ENCODE data around the gene IL4I1. TPM values are rescaled to one million over a fixed set of nuclear protein-coding genes. Genes with fewer than 3 reads are reported as not detected.

Gene IL4I1
- total RNA-seq, 1 experiment from 2014 or later, result 1.5 TPM

- in situ Hi-C loops (cut with HindIII; ENCODE audit: low pct_unique_long_range_greater_than_20kb, low sequenced_read_pairs), result no loop called here
- Histone ChIP-seq H3K9me3 (ENCODE audit: control insufficient read depth, insufficient read depth, low read depth, low read length) (no peaks in the 10 kb centered on the region), H3K27me3 (ENCODE audit: control insufficient read depth, insufficient read depth, low read length) (no peaks in the 10 kb centered on the region), H3K36me3 (ENCODE audit: control insufficient read depth, insufficient read depth, low read length) (no peaks in the 10 kb centered on the region), H3K27ac (ENCODE audit: low read length) (no peak overlapping the region), H3K4me3 (ENCODE audit: low read depth in 2 of 2, low read length in 2 of 2) (no peak overlapping the region), H3K4me1 (ENCODE audit: control insufficient read depth, insufficient read depth, low read length) (no peaks in the 10 kb centered on the region)
- BruUV-seq (replicated peaks), result no TSS peak
- DNase-seq (ENCODE audit: low read depth, low spot score), result no peak
- intact Hi-C loops (cut with micrococcal nuclease; ENCODE audit: unreplicated experiment), result no loop called here
- POLR2A ChIA-PET, result no interaction called here
- CTCF ChIA-PET, result no interaction called here
- no peak for ATAC-seq
- TF ChIP-seq TCF7L2 (IDR thresholded peaks at IDR 0.05; ENCODE audit: low read depth, low read length) (no peak), REST (IDR thresholded peaks at IDR 0.05; ENCODE audit: insufficient read depth in 1 of 2, low read depth in 2 of 2, low read length in 1 of 2) (no peak), POLR2AphosphoS5 (IDR thresholded peaks at IDR 0.05; ENCODE audit: low read depth, low read length) (no peak)
These were observed 18.6 kb upstream of the IL4I1 start for GRCh38 chr19:49915271-49915670.

- no peak for DNase-seq (ENCODE audit: low read depth, low spot score)
- Histone ChIP-seq H3K4me3 (ENCODE audit: low read depth in 2 of 2, low read length in 2 of 2) (no peak overlapping the region), H3K4me1 (ENCODE audit: control insufficient read depth, insufficient read depth, low read length) (no peaks in the 10 kb centered on the region), H3K36me3 (ENCODE audit: control insufficient read depth, insufficient read depth, low read length) (no peaks in the 10 kb centered on the region; the same call in 1 of the 2 replicates), H3K27me3 (ENCODE audit: control insufficient read depth, insufficient read depth, low read length) (no peaks in the 10 kb centered on the region), H3K9me3 (ENCODE audit: control insufficient read depth, insufficient read depth, low read depth, low read length) (no peaks in the 10 kb centered on the region), H3K27ac (ENCODE audit: low read length) (no peak overlapping the region)
- in situ Hi-C loops (cut with HindIII; ENCODE audit: low pct_unique_long_range_greater_than_20kb, low sequenced_read_pairs), result no loop called here
- CTCF ChIA-PET, result no interaction called here
- ATAC-seq, result no peak
- TF ChIP-seq TCF7L2 (IDR thresholded peaks at IDR 0.05; ENCODE audit: low read depth, low read length) (no peak), REST (IDR thresholded peaks at IDR 0.05; ENCODE audit: insufficient read depth in 1 of 2, low read depth in 2 of 2, low read length in 1 of 2) (no peak), POLR2AphosphoS5 (IDR thresholded peaks at IDR 0.05; ENCODE audit: low read depth, low read length) (no peak), CTCF (IDR thresholded peaks at IDR 0.05) (no peak), SIN3A (IDR thresholded peaks at IDR 0.05; ENCODE audit: borderline replicate concordance, insufficient read depth, low read depth, low read length) (no peak)
- no TSS peak for BruUV-seq (replicated peaks)
- POLR2A ChIA-PET, result no interaction called here
- intact Hi-C loops (cut with micrococcal nuclease; ENCODE audit: unreplicated experiment), result no loop called here
These were observed 17.0 kb upstream of the IL4I1 start for GRCh38 chr19:49913720-49914119.

All from Panc1 (cell line).